HG02852 (cell line): ENCODE results near the gene PLD5.
"Not testable (repeated sequence)": the region's sequence is repeated elsewhere in the genome, so short reads cannot be mapped to it uniquely, and the experiment has no call there.

ENCODE experiments used
- ATAC-seq: cut with Tn5 transposase; IDR thresholded peaks from one replicate; pipeline ENCODE4 v1.9.1; 2021; ENCODE audit warnings: mild to moderate bottlenecking, moderate library complexity; ENCODE audit not compliant: unreplicated experiment

Gene PLD5

DNA sequence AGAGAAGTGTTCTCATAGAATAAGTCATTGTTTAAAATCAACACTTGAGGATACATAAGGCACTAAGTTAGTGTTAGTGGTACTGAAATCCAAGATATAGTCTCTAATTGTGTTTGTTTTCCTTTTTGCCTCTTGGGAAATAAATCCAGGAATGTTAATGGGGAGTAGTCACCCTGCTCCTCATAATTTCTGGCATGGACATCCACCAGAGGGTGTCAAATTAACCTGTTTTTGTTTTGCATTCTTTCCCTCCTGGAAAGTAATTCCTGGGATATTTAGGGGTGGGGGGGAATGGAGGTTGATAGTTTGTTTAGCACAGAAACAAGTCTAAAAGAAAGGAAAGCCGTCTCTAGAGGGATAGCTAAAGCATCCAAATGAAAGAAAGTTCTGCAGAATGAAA lies 437.8 kb downstream of the PLD5 start:
- ATAC-seq, result no peak

DNA sequence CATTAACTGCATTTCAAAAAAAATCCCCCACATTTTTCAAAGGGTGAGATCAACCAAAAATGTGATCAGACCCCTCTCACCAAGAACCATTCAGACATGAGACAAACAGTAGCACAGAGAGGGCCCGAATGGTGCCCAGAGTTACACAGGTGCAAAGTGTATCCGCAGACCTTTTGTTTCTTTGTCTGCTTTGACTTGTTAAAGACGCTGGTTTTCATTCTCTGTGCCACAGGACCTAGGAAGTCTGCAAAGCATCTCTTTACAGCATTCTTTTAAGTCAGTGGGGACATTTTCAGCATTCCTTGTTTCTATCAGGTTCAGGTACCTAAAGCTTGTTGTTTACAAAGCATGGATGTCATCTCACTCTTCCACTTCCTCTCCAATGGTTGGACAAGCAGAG lies 438.4 kb downstream of the PLD5 start:
- ATAC-seq, result no peak

DNA sequence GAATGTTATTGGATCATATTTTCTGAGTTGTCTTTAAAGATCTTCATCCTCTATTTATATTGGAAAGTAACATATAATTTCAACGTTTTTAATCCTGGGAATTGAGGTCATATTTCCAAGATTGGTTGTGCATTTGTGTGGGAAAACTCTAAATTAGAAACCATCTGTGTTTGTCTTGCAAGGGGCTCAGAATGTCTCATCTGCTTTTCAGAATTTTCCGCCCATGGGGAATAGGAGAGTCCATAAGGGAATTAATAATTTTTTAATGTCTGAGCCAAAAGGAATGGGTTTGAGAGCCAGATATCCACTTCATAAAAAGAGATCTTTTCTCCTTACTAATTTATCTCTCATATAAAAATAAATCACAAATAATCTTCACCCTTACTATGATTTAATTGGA lies 440.8 kb downstream of the PLD5 start:
- ATAC-seq, result no peak

DNA sequence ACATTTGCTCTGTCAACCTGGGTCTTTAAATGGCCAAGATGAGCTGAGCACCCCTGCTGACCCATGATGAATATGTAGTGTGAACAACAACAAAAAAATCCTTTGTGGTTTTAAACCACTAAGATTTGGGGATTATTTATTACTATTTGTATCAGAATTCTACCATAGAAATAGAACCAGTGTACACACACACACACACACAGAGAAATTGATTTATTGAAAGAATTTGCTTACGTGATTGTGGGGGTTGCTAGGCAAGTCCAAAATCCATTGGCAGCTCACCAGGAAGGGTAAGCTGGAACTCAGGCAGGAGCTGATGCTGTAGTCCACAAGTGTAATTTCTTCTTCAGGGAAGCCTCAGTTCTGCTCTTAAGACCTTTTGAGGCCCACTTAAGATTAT lies 443.1 kb downstream of the PLD5 start:
- ATAC-seq, result no peak

DNA sequence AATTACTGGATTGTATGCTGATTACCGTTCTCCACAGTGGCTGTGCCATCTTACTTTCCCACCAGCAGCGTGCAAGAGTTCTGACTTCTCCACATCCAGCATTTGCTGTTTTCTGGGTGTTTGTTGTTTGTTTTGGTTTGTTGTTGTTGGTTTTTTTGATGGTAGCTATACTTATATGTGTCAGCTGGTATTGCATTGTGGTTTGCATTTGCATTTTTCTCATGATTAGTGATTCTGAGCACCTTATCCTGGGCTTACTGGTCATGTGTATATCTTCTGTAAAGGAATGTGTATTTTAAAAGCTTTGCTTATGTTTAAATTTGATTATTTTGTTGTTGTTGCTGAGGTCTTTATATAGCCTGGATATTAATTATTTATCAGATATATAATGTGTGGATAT lies 458.7 kb downstream of the PLD5 start:
- ATAC-seq, result no peak

DNA sequence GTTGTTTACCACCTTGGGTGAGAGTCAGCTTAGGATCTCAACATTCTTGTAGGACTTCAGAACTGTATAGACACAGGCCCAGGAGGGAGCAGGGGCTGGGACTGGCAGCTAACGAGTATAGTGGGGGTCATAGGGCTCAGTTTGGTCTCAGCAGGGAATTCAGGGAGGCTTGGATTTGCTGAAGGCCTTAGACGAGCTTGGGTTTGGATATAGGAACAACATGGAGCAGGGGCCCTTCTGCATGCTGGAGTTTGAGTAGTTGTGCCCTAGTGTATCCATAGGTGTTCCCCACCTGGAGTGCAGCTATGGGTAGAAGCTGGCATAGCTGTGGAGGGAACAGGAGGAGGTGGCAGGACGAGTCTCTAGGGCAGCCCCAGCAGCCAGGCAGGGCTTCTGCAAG lies 462.2 kb downstream of the PLD5 start:
- ATAC-seq, result no peak

GRCh38 chr1:242059976-242060375 lies 464.5 kb downstream of the PLD5 start:
- no peak for ATAC-seq

DNA sequence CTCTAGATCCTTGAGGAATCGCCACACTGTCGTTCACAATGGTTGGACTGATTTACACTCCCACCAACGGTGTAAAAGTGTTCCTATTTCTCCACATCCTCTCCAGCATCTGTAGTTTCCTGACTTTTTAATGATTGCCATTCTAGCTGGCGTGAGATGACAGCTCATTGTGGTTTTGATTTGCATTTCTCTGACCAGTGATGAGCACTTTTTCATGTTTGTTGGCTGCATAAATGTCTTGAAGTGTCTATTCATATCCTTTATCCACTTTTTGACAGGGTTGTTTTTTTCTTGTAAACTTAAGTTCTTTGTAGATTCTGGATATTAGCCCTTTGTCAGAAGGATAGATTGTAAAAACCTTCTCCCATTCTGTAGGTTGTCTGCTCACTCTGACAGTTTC lies 465.9 kb downstream of the PLD5 start:
- peak; percentile 69 for ATAC-seq

- not testable (repeated sequence) for ATAC-seq
Observed at GRCh38 chr1:242058181-242058580, 466.3 kb downstream of the PLD5 start.

DNA sequence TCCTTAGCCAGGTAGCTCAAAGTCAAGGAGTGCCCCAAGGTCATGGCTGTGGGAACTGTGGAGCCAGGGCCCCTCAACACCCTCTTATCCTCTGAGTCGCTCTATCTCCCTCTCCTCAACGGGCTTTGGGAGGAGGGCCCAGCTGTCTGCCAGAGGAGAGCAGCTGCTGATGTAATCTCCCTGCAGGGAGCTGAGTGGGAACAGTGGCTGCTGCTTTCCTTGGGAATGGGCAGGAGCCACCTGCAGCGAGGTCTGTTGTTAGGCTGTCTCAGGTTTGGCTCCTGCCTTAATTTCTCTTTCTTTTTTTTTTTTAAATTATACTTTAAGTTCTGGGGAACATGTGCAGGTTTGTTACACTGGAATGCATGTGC lies 466.8 kb downstream of the PLD5 start:
- no peak for ATAC-seq

DNA sequence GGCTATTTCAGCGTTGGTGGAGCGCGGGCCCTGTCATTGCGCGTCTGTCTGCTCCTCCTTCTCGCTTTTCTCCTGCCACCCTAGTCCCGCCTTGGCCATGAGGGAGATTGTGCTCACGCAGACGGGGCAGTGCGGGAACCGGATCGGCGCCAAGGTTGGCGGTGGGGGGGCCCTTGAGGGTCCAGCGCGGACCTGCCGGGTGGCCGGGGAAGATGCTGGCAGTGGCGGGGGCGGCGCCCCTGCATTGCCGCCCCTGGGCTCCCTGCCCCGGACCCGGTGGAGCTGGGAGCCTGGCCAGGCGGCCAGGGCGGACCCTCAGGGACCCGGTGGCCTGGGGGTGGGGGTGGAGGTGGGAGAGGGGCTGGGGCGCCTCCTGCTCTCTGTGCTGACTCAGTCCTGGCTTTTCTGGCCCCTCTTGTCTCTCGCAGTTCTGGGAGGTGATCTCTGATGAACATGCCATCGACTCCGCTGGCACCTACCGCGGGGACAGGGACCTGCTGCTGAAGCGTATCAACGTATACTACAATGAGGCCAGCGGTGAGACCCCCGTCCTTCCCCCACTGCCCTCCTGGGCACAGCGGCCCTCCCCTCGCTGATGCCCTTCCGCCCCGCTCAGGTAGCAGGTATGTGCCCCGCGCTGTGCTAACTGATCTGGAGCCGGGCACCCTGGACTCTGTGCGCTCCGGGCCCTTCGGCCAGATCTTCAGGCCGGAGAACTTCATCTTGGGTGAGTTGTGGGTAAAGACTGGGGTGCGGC lies 467.3 kb downstream of the PLD5 start:
- ATAC-seq, result no peak

GRCh38 chr1:242055749-242056320 lies 468.7 kb downstream of the PLD5 start:
- no peak for ATAC-seq

GRCh38 chr1:242043165-242043564 lies 481.3 kb downstream of the PLD5 start:
- ATAC-seq, result no peak

DNA sequence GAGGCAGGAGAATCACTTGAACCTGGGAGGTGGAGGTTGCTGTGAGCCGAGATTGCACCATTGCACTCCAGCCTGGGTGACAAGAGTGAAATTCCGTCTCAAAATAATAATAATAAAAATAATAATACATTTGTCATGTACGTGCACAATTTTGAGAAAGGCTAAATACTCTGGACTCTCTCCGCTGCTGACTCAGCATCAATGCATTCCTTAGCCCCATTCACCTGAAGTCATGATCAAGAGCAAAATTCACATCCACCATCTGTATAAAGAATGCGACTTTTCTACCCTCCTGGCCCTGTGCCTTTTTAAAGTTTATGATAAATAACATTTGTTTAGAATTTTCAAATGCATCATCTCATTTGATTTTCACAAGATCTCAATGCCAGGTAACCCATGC lies 490.1 kb downstream of the PLD5 start:
- ATAC-seq, result no peak

GRCh38 chr1:242033447-242033846 lies 491.1 kb downstream of the PLD5 start:
- no peak for ATAC-seq
